Measurements from ENCODE around the gene LY6G6D. TPM values are rescaled to one million over a fixed set of nuclear protein-coding genes. Genes with fewer than 3 reads are reported as not detected.
A peak's percentile ranks its signal among the peaks of the same experiment; 100 is the strongest.

The LY6G6D gene
- total RNA-seq, 6 experiments from 2014 or later: not detected

DNA sequence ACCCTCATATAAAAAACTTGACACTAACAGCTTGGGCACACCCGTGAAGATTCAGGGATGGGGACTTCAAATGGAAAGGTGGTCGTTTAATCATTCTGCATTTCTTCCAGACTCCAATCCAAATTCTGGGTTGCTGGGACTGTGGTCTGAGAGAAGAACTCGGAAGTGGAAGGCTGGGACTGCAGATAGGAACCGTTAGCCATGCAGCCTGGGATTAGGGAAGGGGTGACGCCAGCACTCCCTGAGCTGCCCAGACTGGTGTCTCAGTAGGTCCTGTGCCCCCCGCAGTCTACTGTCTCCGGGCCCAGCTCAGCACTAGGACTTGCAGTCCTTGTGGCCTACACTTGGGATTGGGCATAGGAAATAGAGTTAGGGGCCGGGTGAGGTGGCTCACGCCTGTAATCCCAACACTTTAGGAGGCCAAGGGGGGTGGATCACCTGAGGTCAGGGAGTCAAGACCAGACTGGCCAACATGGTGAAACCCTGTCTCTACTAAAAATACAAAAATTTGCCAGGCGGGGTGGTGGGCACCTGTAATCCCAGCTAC is 21.7 kb downstream of the LY6G6D start:
- Mint-ChIP-seq H3K36me3 (ENCODE audit: low read depth) (peaks cover 41% of the 10 kb centered on the region), H3K4me1 (ENCODE audit: low read depth) (peaks cover 68% of the 10 kb centered on the region), H3K4me3 (peak overlapping the region; percentile 98), H3K9me3 (no peaks in the 10 kb centered on the region), H3K27ac (peak overlapping the region; percentile 92), H3K27me3 (ENCODE audit: insufficient read depth) (no peaks in the 10 kb centered on the region; the same call in none of the 2 replicates)
- no peak for DNase-seq
- TF ChIP-seq CTCF (IDR thresholded peaks at IDR 0.05): no peak

DNA sequence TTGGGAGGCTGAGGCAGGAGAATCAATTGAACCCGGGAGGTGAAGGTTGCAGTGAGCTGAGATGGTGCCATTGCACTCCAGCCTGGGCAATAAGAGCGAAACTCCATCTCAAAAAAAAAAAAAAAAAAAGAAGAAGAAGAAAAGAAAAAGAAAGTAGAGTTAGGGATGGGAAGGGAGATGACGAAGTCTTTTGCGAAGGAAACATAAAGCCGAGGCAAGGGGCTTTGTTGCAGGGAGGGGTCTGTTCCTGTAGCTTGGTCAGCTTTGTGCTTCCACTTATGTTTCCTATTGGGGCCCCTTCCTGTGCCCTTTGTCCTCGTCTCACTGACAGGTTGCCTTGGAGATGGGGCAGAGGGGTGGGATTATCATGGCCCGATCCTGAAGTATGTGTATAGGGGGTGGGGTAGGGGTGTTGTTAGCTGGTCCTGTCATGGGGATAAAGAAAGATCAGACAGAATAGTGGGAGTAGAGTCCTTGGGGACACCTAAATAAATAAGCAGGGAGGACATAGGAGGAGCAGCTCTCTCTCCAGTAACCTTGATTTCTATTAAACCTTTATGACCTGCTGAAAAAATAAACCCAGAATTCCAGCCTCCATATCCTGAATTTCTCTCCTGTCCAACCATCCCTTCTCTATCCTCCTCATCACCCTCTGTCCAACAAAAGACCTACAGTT is 22.3 kb downstream of the LY6G6D start:
- Mint-ChIP-seq H3K4me3 (peak overlapping the region; percentile 98), H3K27ac (peak overlapping the region; percentile 92), H3K4me1 (ENCODE audit: low read depth) (peaks cover 62% of the 10 kb centered on the region), H3K36me3 (ENCODE audit: low read depth) (peaks cover 40% of the 10 kb centered on the region), H3K27me3 (ENCODE audit: insufficient read depth) (no peaks in the 10 kb centered on the region; the same call in none of the 2 replicates), H3K9me3 (no peaks in the 10 kb centered on the region)
- TF ChIP-seq CTCF (IDR thresholded peaks at IDR 0.05): no peak
- DNase-seq: no peak

- Mint-ChIP-seq H3K9me3 (no peaks in the 10 kb centered on the region), H3K4me3 (peak overlapping the region; percentile 98), H3K4me1 (ENCODE audit: low read depth) (peaks cover 58% of the 10 kb centered on the region), H3K27ac (peak overlapping the region; percentile 92), H3K36me3 (ENCODE audit: low read depth) (peaks cover 36% of the 10 kb centered on the region), H3K27me3 (ENCODE audit: insufficient read depth) (no peaks in the 10 kb centered on the region; the same call in none of the 2 replicates)
- DNase-seq: peak; percentile 78
- TF ChIP-seq CTCF (IDR thresholded peaks at IDR 0.05): peak; percentile 63
Measured at GRCh38 chr6:31737991-31738979, 23.1 kb downstream of the LY6G6D start.

GRCh38 chr6:31739639-31740396 is 24.7 kb downstream of the LY6G6D start, which contains the start of gene MSH5:
TSS of gene MSH5 (plus strand) at chr6:31740005. CDS start at chr6:31740467, 462 bp downstream.
- Mint-ChIP-seq H3K27ac (peak within 1 kb of the TSS; percentile 92), H3K36me3 (ENCODE audit: low read depth) (peaks cover 21% of the 10 kb centered on the region), H3K9me3 (no peaks in the 10 kb centered on the region), H3K27me3 (ENCODE audit: insufficient read depth) (no peaks in the 10 kb centered on the region; the same call in none of the 2 replicates), H3K4me1 (ENCODE audit: low read depth) (peaks cover 46% of the 10 kb centered on the region), H3K4me3 (peak within 1 kb of the TSS; percentile 97)
- peak; percentile 99 for DNase-seq
- no peak for TF ChIP-seq CTCF (IDR thresholded peaks at IDR 0.05)
